ENCODE results near the gene FKBP14.

- peak; percentile 63 for TF ChIP-seq CTCF (IDR thresholded peaks at IDR 0.05; ENCODE audit: insufficient read depth, low read length, poor library complexity, severe bottlenecking)
- TF ChIP-seq EZH2phosphoT487 (conservative IDR thresholded peaks at IDR 0.05; ENCODE audit: low read length): no peak
These were observed 48.0 kb upstream of the FKBP14 start for GRCh38 chr7:30074422-30075030.

Measured in SU-DHL-6 (cell line).